Measurements from ENCODE around the gene USP6NL.

The USP6NL gene

GRCh38 chr10:11615396-11615795, 3.9 kb upstream of the USP6NL start:
- DNase-seq: no peak

GRCh38 chr10:11612021-11613001, 861 bp upstream of the USP6NL start:
- peak; percentile 15 for DNase-seq

GRCh38 chr10:11610826-11611247, 613 bp downstream of the USP6NL start:
- peak; percentile 65 for DNase-seq

GRCh38 chr10:11610166-11610825, 1.2 kb downstream of the USP6NL start:
- no peak for DNase-seq

- no peak for DNase-seq
These were observed 1.9 kb downstream of the USP6NL start for GRCh38 chr10:11609492-11610093.

- no peak for DNase-seq
These were observed 2.4 kb downstream of the USP6NL start for GRCh38 chr10:11609052-11609451.

- DNase-seq: no peak
These were observed 3.1 kb downstream of the USP6NL start for GRCh38 chr10:11608159-11609013.

GRCh38 chr10:11605807-11606408, 5.5 kb downstream of the USP6NL start:
- DNase-seq: no peak

GRCh38 chr10:11604865-11605650, 6.4 kb downstream of the USP6NL start:
- DNase-seq: no peak

GRCh38 chr10:11603741-11604140, 7.7 kb downstream of the USP6NL start:
- DNase-seq: no peak

GRCh38 chr10:11602919-11603523, 8.4 kb downstream of the USP6NL start:
- no peak for DNase-seq

- DNase-seq: no peak
These were observed 9.1 kb downstream of the USP6NL start for GRCh38 chr10:11602358-11602757.

- no peak for DNase-seq
These were observed 9.8 kb downstream of the USP6NL start for GRCh38 chr10:11601670-11602069.

GRCh38 chr10:11600280-11600679, 11.2 kb downstream of the USP6NL start:
- no peak for DNase-seq

GRCh38 chr10:11598712-11599397, 12.6 kb downstream of the USP6NL start:
- no peak for DNase-seq

- DNase-seq: no peak
These were observed 14.0 kb downstream of the USP6NL start for GRCh38 chr10:11597470-11597869.

- no peak for DNase-seq
These were observed 16.1 kb downstream of the USP6NL start for GRCh38 chr10:11595395-11595692.

- no peak for DNase-seq
These were observed 16.7 kb downstream of the USP6NL start for GRCh38 chr10:11594589-11595394.

GRCh38 chr10:11593612-11594011, 17.8 kb downstream of the USP6NL start:
- no peak for DNase-seq

- no peak for DNase-seq
These were observed 21.7 kb downstream of the USP6NL start for GRCh38 chr10:11589738-11590137.
